Measurements from ENCODE around the gene PRAMEF33. TPM values are rescaled to one million over a fixed set of nuclear protein-coding genes. Genes with fewer than 3 reads are reported as not detected.
"Not testable (repeated sequence)": the region's sequence is repeated elsewhere in the genome, so short reads cannot be mapped to it uniquely, and the experiment has no call there.

Gene PRAMEF33
- total RNA-seq, 1 donor from 2014 or later: not detected

GRCh38 chr1:13354475-13354874 lies 51.1 kb downstream of the PRAMEF33 start:
- DNase-seq (ENCODE audit: low spot score in 2 of 2); H3K36me3 ChIP-seq; H3K4me3 ChIP-seq; H3K4me1 ChIP-seq; H3K9me3 ChIP-seq; intact Hi-C loops (cut with DNase I); H3K27ac ChIP-seq; H3K27me3 ChIP-seq: not testable (repeated sequence)

DNA sequence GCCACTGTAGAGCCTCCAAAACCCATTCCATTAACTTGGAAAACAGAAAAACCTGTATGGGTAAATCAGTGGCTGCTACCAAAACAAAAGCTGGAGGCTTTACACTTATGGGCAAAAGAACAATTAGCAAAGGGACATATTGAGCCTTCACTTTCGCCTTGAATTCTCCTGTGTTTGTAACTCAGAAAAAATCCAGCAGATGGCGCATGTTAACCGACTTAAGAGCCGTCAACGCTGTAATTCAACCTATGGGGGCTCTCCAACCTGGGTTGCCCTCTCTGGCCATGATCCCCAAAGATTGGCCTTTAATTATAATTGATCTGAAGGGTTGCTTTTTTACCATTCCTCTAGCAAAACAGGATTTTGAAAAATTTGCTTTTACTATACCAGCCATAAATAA lies 53.4 kb downstream of the PRAMEF33 start:
- DNase-seq (ENCODE audit: low spot score in 2 of 2); H3K27me3 ChIP-seq; intact Hi-C loops (cut with DNase I); H3K27ac ChIP-seq; H3K4me1 ChIP-seq; H3K36me3 ChIP-seq; H3K9me3 ChIP-seq; H3K4me3 ChIP-seq: not testable (repeated sequence)
- TF ChIP-seq CTCF (IDR thresholded peaks at IDR 0.05): peak; percentile 19 to 44 (median 25)

Other genes starting within 250 kb of the PRAMEF33 start
- gene PRAMEF27, start 247.0 kb upstream of the PRAMEF33 start, total RNA-seq: not detected
- gene HNRNPCL3, start 242.8 kb upstream of the PRAMEF33 start, total RNA-seq: not detected
- not detected for gene PRAMEF25, start 232.8 kb upstream of the PRAMEF33 start, total RNA-seq
- not detected for gene HNRNPCL2, start 186.7 kb upstream of the PRAMEF33 start, total RNA-seq
- gene PRAMEF26, start 147.5 kb upstream of the PRAMEF33 start, total RNA-seq: not detected
- gene HNRNPCL4, start 137.9 kb upstream of the PRAMEF33 start, total RNA-seq: not detected
- gene PRAMEF9, start 131.7 kb upstream of the PRAMEF33 start, total RNA-seq: not detected
- not detected for gene PRAMEF13, start 102.1 kb upstream of the PRAMEF33 start, total RNA-seq
- not detected for gene PRAMEF18, start 77.4 kb upstream of the PRAMEF33 start, total RNA-seq
- not detected for gene PRAMEF5, start 49.3 kb upstream of the PRAMEF33 start, total RNA-seq
- not detected for gene PRAMEF8, start 18.4 kb upstream of the PRAMEF33 start, total RNA-seq
- gene PRAMEF15, start 12.0 kb downstream of the PRAMEF33 start, total RNA-seq: not detected
- gene PRAMEF14, start 43.6 kb downstream of the PRAMEF33 start, total RNA-seq: not detected
- not detected for gene PRAMEF19, start 68.4 kb downstream of the PRAMEF33 start, total RNA-seq
- gene PRAMEF17, start 86.1 kb downstream of the PRAMEF33 start, total RNA-seq: not detected
- not detected for gene PRAMEF20, start 106.9 kb downstream of the PRAMEF33 start, total RNA-seq
- not detected for gene LRRC38, start 210.5 kb downstream of the PRAMEF33 start, total RNA-seq